Neural progenitor cell (in vitro differentiated cells): ENCODE measurements around the gene OAS2. TPM values are rescaled to one million over a fixed set of nuclear protein-coding genes. Genes with fewer than 3 reads are reported as not detected.

Source experiments
- DNase-seq: peaks from one replicate; pipeline ENCODE4 v3.0.0-alpha.2; 2016; ENCODE audit warnings: low spot score
- H2AFZ ChIP-seq: fragments of 200-600 bp; sonication (generic); replicated peaks from 2 replicates; pipeline ENCODE4 v1.6.1; 2016; ENCODE audit warnings: antibody characterized with exemption
- H3F3A ChIP-seq: fragments of 200-600 bp; sonication (generic); 2 replicates; pipeline ENCODE4 v1.6.1; 2016; ENCODE audit warnings: antibody characterized with exemption, low read depth
- H3K27ac ChIP-seq: fragments of 200-600 bp; sonication (generic); 2 replicates; pipeline ENCODE4 v1.5.1; 2016; ENCODE audit warnings: mild to moderate bottlenecking
- H3K27me3 ChIP-seq: fragments of 200-600 bp; sonication (generic); 2 replicates; pipeline ENCODE4 v1.6.1; 2016; ENCODE audit warnings: mild to moderate bottlenecking, moderate library complexity
- H3K36me3 ChIP-seq: fragments of 200-600 bp; sonication (generic); 2 replicates; pipeline ENCODE4 v1.5.1; 2016
- H3K4me1 ChIP-seq: fragments of 200-600 bp; sonication (generic); 2 replicates; pipeline ENCODE4 v1.6.1; 2016; ENCODE audit warnings: mixed run types
- H3K4me2 ChIP-seq: fragments of 200-600 bp; sonication (generic); 2 replicates; pipeline ENCODE4 v1.6.1; 2016
- H3K4me3 ChIP-seq: fragments of 200-600 bp; sonication (generic); 2 replicates; pipeline ENCODE4 v1.5.1; 2016
- H3K79me2 ChIP-seq: fragments of 200-600 bp; sonication (generic); 2 replicates; pipeline ENCODE4 v1.6.1; 2016; ENCODE audit warnings: low read depth
- H3K9ac ChIP-seq: fragments of 200-600 bp; sonication (generic); 2 replicates; pipeline ENCODE4 v1.6.1; 2016
- H3K9me3 ChIP-seq: fragments of 200-600 bp; sonication (generic); 2 replicates; pipeline ENCODE4 v1.5.1; 2016; ENCODE audit warnings: low read depth
- H4K20me1 ChIP-seq: fragments of 200-600 bp; sonication (generic); 2 replicates; pipeline ENCODE4 v1.6.1; 2016; ENCODE audit warnings: low read depth
- H3K27ac Mint-ChIP-seq: 3 replicates; pipeline ENCODE4 v1.8.0; 2021; ENCODE audit warnings: mixed read lengths
- H3K27me3 Mint-ChIP-seq: 2 replicates; pipeline ENCODE4 v1.8.0; 2022; ENCODE audit warnings: low read depth, mild to moderate bottlenecking, inconsistent platforms, moderate library complexity, mixed read lengths; ENCODE audit not compliant: insufficient read depth
- H3K36me3 Mint-ChIP-seq: 3 replicates; pipeline ENCODE4 v1.8.0; 2021; ENCODE audit warnings: mixed read lengths
- H3K4me1 Mint-ChIP-seq: 3 replicates; pipeline ENCODE4 v1.8.0; 2021; ENCODE audit warnings: mixed read lengths
- H3K4me3 Mint-ChIP-seq: 3 replicates; pipeline ENCODE4 v1.8.0; 2021; ENCODE audit warnings: mild to moderate bottlenecking, moderate library complexity, mixed read lengths
- H3K9me3 Mint-ChIP-seq: 3 replicates; pipeline ENCODE4 v1.8.0; 2020; ENCODE audit warnings: mixed read lengths
- CTCF ChIP-seq: fragments of 200-600 bp; sonication (generic); IDR thresholded peaks from 2 replicates; pipeline ENCODE4 v1.5.1; 2017; ENCODE audit warnings: antibody characterized with exemption, mild to moderate bottlenecking
- EZH2 ChIP-seq: fragments of 200-600 bp; sonication (generic); IDR thresholded peaks from 2 replicates; pipeline ENCODE4 v1.6.1; 2017; ENCODE audit warnings: antibody characterized with exemption, mild to moderate bottlenecking, moderate library complexity
- EZH2phosphoT487 ChIP-seq: fragments of 200-600 bp; sonication (generic); IDR thresholded peaks from 2 replicates; pipeline ENCODE4 v1.6.1; 2017; ENCODE audit warnings: antibody characterized with exemption
- total RNA-seq: library from RNA; depleted of rRNA; stranded (reverse); fragments of >200 nt; gene quantifications from 2 replicates; pipeline ENCODE4 v1.2.3, GENCODE V29; 2015; ENCODE audit warnings: low replicate concordance

Gene OAS2
- total RNA-seq, 1 donor from 2014 or later: not detected

GRCh38 chr12:113006206-113006605 lies 27.9 kb downstream of the OAS2 start:
- H3K9ac ChIP-seq: no peak overlapping the region
- Mint-ChIP-seq H3K27ac (no peak overlapping the region), H3K9me3 (no peaks in the 10 kb centered on the region), H3K4me3 (no peak overlapping the region), H3K4me1 (peaks cover 7% of the 10 kb centered on the region), H3K27me3 (peaks cover 9% of the 10 kb centered on the region), H3K36me3 (no peaks in the 10 kb centered on the region)
- H3K79me2 ChIP-seq: no peaks in the 10 kb centered on the region
- TF ChIP-seq EZH2 (no peak), EZH2phosphoT487 (no peak), CTCF (no peak)
- H3K4me1 ChIP-seq: no peaks in the 10 kb centered on the region
- no peak overlapping the region for H2AFZ ChIP-seq
- no peak overlapping the region for H3K4me3 ChIP-seq
- H3K27ac ChIP-seq: no peak overlapping the region
- peaks cover 18% of the 10 kb centered on the region for H3K27me3 ChIP-seq
- no peaks in the 10 kb centered on the region for H3F3A ChIP-seq
- no peaks in the 10 kb centered on the region for H3K9me3 ChIP-seq
- H3K36me3 ChIP-seq: no peaks in the 10 kb centered on the region
- H4K20me1 ChIP-seq: no peaks in the 10 kb centered on the region
- DNase-seq: no peak
- H3K4me2 ChIP-seq: no peak overlapping the region

GRCh38 chr12:113006641-113007040 lies 28.3 kb downstream of the OAS2 start:
- Histone ChIP-seq H3K4me3 (no peak overlapping the region), H3K27me3 (peaks cover 18% of the 10 kb centered on the region), H3F3A (no peaks in the 10 kb centered on the region), H3K27ac (no peak overlapping the region), H3K9ac (no peak overlapping the region), H2AFZ (no peak overlapping the region), H3K4me2 (no peak overlapping the region), H3K9me3 (no peaks in the 10 kb centered on the region), H3K4me1 (no peaks in the 10 kb centered on the region), H3K79me2 (no peaks in the 10 kb centered on the region), H4K20me1 (no peaks in the 10 kb centered on the region), H3K36me3 (no peaks in the 10 kb centered on the region)
- H3K4me3 Mint-ChIP-seq: no peak overlapping the region
- peaks cover 7% of the 10 kb centered on the region for H3K4me1 Mint-ChIP-seq
- H3K27me3 Mint-ChIP-seq: peaks cover 9% of the 10 kb centered on the region
- no peak for DNase-seq
- H3K27ac Mint-ChIP-seq: no peak overlapping the region
- H3K9me3 Mint-ChIP-seq: no peaks in the 10 kb centered on the region
- H3K36me3 Mint-ChIP-seq: no peaks in the 10 kb centered on the region
- TF ChIP-seq CTCF (no peak), EZH2phosphoT487 (no peak), EZH2 (no peak)

GRCh38 chr12:113007166-113007565 lies 28.8 kb downstream of the OAS2 start:
- no peak for DNase-seq
- no peaks in the 10 kb centered on the region for H3K79me2 ChIP-seq
- no peak overlapping the region for H2AFZ ChIP-seq
- no peaks in the 10 kb centered on the region for H3K9me3 ChIP-seq
- no peaks in the 10 kb centered on the region for H3K36me3 ChIP-seq
- Mint-ChIP-seq H3K9me3 (peaks cover 2% of the 10 kb centered on the region), H3K27ac (no peak overlapping the region), H3K27me3 (peaks cover 9% of the 10 kb centered on the region), H3K36me3 (no peaks in the 10 kb centered on the region), H3K4me3 (no peak overlapping the region), H3K4me1 (peaks cover 7% of the 10 kb centered on the region)
- no peak overlapping the region for H3K27ac ChIP-seq
- no peaks in the 10 kb centered on the region for H4K20me1 ChIP-seq
- H3K4me2 ChIP-seq: no peak overlapping the region
- H3F3A ChIP-seq: no peaks in the 10 kb centered on the region
- H3K27me3 ChIP-seq: peaks cover 18% of the 10 kb centered on the region
- no peak overlapping the region for H3K4me3 ChIP-seq
- no peak overlapping the region for H3K9ac ChIP-seq
- no peaks in the 10 kb centered on the region for H3K4me1 ChIP-seq
- TF ChIP-seq EZH2 (no peak), EZH2phosphoT487 (no peak), CTCF (no peak)

GRCh38 chr12:113010701-113011100 lies 32.4 kb downstream of the OAS2 start:
- peaks cover 15% of the 10 kb centered on the region for H3K27me3 ChIP-seq
- no peaks in the 10 kb centered on the region for H3F3A ChIP-seq
- no peak overlapping the region for H3K27ac ChIP-seq
- H3K36me3 Mint-ChIP-seq: no peaks in the 10 kb centered on the region
- H3K4me3 ChIP-seq: no peak overlapping the region
- H3K27ac Mint-ChIP-seq: no peak overlapping the region
- H3K27me3 Mint-ChIP-seq: peaks cover 11% of the 10 kb centered on the region
- DNase-seq: no peak
- H3K9me3 ChIP-seq: no peaks in the 10 kb centered on the region
- no peak overlapping the region for H3K4me3 Mint-ChIP-seq
- no peak overlapping the region for H2AFZ ChIP-seq
- no peaks in the 10 kb centered on the region for H4K20me1 ChIP-seq
- no peak overlapping the region for H3K4me2 ChIP-seq
- H3K79me2 ChIP-seq: no peaks in the 10 kb centered on the region
- H3K9me3 Mint-ChIP-seq: peaks cover 2% of the 10 kb centered on the region
- H3K9ac ChIP-seq: no peak overlapping the region
- H3K4me1 ChIP-seq: no peaks in the 10 kb centered on the region
- H3K36me3 ChIP-seq: no peaks in the 10 kb centered on the region
- TF ChIP-seq CTCF (no peak), EZH2 (no peak), EZH2phosphoT487 (no peak)
- peaks cover 19% of the 10 kb centered on the region for H3K4me1 Mint-ChIP-seq
